SK-N-SH (cell line): Measurements from ENCODE around the gene LEFTY1. TPM values are rescaled to one million over a fixed set of nuclear protein-coding genes. Genes with fewer than 3 reads are reported as not detected.

Experiments
- CTCF ChIA-PET: fragments of 300-600, 350-600 bp; formaldehyde crosslinking; extraction: SDS; loops from one replicate; lab custom pipeline; 2021; lab: Yijun Ruan, JAX
- POLR2A ChIA-PET: fragments of 350-600 bp; sonication (Branson Sonifier 250); formaldehyde crosslinking; extraction: SDS; loops from one replicate; lab custom pipeline; 2020; ENCODE audit warnings: antibody characterized with exemption, inconsistent platforms; lab: Yijun Ruan, JAX
- DNase-seq: peaks from one replicate; pipeline ENCODE4 v3.0.0; 2012
- H2AFZ ChIP-seq: fragments of 200-600 bp; sonication (generic); 2 replicates; pipeline ENCODE4 v1.8.1; 2016; ENCODE audit warnings: antibody characterized with exemption, mild to moderate bottlenecking, low read depth
- H3F3A ChIP-seq: fragments of 200-600 bp; sonication (generic); replicated peaks from 2 replicates; pipeline ENCODE3; 2016; ENCODE audit warnings: antibody characterized with exemption, mild to moderate bottlenecking; ENCODE audit not compliant: insufficient read depth
- H3K27ac ChIP-seq, 2 experiments: fragments of 200-500 bp in 1 of 2; fragments of 200-600 bp in 1 of 2; sonication (Bioruptor generic) in 1 of 2; sonication (generic), shearing (Covaris generic) in 1 of 2; 2 replicates each; pipeline versions ENCODE4 v1.5.1 to v1.6.1; 2014 to 2016; ENCODE audit warnings: low read depth in 2 of 2, inconsistent platforms in 1 of 2, low read length in 1 of 2, mild to moderate bottlenecking in 1 of 2, mixed read lengths in 1 of 2
- H3K27me3 ChIP-seq: fragments of 200-600 bp; sonication (generic), shearing (Covaris generic); 2 replicates; pipeline ENCODE4 v1.6.1; 2016; ENCODE audit warnings: mixed run types; ENCODE audit not compliant: insufficient read depth
- H3K36me3 ChIP-seq, 2 experiments: fragments of 200-500 bp in 1 of 2; fragments of 200-600 bp in 1 of 2; sonication (Bioruptor generic) in 1 of 2; sonication (generic) in 1 of 2; replicated peaks in 1 of 2; 2 replicates each; pipeline versions ENCODE3 to v1.5.1; 2014 to 2016; ENCODE audit warnings: low read length in 1 of 2, mild to moderate bottlenecking in 1 of 2; ENCODE audit not compliant: insufficient read depth in 2 of 2, control insufficient read depth in 1 of 2
- H3K4me1 ChIP-seq, 2 experiments: fragments of 200-500 bp in 1 of 2; fragments of 200-600 bp in 1 of 2; sonication (Bioruptor generic) in 1 of 2; sonication (generic), shearing (Covaris generic) in 1 of 2; 2 replicates each; pipeline versions ENCODE4 v1.5.1 to v1.6.1; 2014 to 2016; ENCODE audit warnings: low read depth in 1 of 2, low read length in 1 of 2, mixed run types in 1 of 2; ENCODE audit not compliant: insufficient read depth in 2 of 2, control insufficient read depth in 1 of 2
- H3K4me2 ChIP-seq: fragments of 200-600 bp; sonication (generic), shearing (Covaris generic); 2 replicates; pipeline ENCODE4 v1.6.1; 2017; ENCODE audit warnings: mixed run types
- H3K4me3 ChIP-seq, 2 experiments: fragments of 200-500 bp in 1 of 2; fragments of 200-600 bp in 1 of 2; sonication (Bioruptor generic) in 1 of 2; sonication (generic), shearing (Covaris generic) in 1 of 2; 2 replicates each; pipeline versions ENCODE4 v1.5.1 to v1.8.1; 2014 to 2016; ENCODE audit warnings: low read depth in 2 of 2, inconsistent platforms in 1 of 2, low read length in 1 of 2, mild to moderate bottlenecking in 1 of 2, mixed read lengths in 1 of 2, moderate library complexity in 1 of 2
- H3K79me2 ChIP-seq: fragments of 200-600 bp; sonication (generic); 2 replicates; pipeline ENCODE4 v1.8.1; 2017; ENCODE audit warnings: mild to moderate bottlenecking; ENCODE audit not compliant: insufficient read depth
- H3K9ac ChIP-seq: fragments of 200-600 bp; sonication (generic); 2 replicates; pipeline ENCODE4 v1.6.1; 2017; ENCODE audit warnings: mixed run types
- H3K9me2 ChIP-seq: fragments of 200-600 bp; sonication (generic); 2 replicates; pipeline ENCODE4 v1.6.1; 2017; ENCODE audit warnings: mixed run types
- H3K9me3 ChIP-seq: fragments of 200-600 bp; sonication (generic); 2 replicates; pipeline ENCODE4 v1.6.1; 2017; ENCODE audit warnings: mixed run types, mild to moderate bottlenecking, moderate library complexity
- H4K20me1 ChIP-seq: fragments of 200-600 bp; sonication (generic); 2 replicates; pipeline ENCODE4 v1.6.1; 2017; ENCODE audit warnings: mild to moderate bottlenecking, mixed run types; ENCODE audit not compliant: insufficient read depth
- EP300 ChIP-seq, 2 experiments: IDR thresholded peaks; 2 replicates each; pipeline versions ENCODE4 v1.4.0 to v1.6.1; 2012; ENCODE audit warnings: borderline replicate concordance in 1 of 2, low read depth in 1 of 2, low read length in 1 of 2
- FOSL2 ChIP-seq: IDR thresholded peaks from 2 replicates; pipeline ENCODE4 v1.4.0; 2012; ENCODE audit warnings: low read depth, mild to moderate bottlenecking, moderate library complexity, borderline replicate concordance
- FOXM1 ChIP-seq: IDR thresholded peaks from 2 replicates; pipeline ENCODE4 v1.4.0; 2012; ENCODE audit warnings: low read depth, mild to moderate bottlenecking
- GABPA ChIP-seq: IDR thresholded peaks from 2 replicates; pipeline ENCODE4 v1.4.0; 2012; ENCODE audit warnings: low read depth, mild to moderate bottlenecking
- GATA2 ChIP-seq: sonication (generic); formaldehyde crosslinking; IDR thresholded peaks from 2 replicates; pipeline ENCODE4 v1.5.0; 2020; ENCODE audit warnings: mild to moderate bottlenecking, missing genetic modification reagents
- MXI1 ChIP-seq: IDR thresholded peaks from 2 replicates; pipeline ENCODE4 v1.6.1; 2012; ENCODE audit warnings: mild to moderate bottlenecking, low read depth, low read length, improper control_type of control experiment
- NRF1 ChIP-seq: IDR thresholded peaks from 2 replicates; pipeline ENCODE4 v1.6.1; 2012; ENCODE audit warnings: low read depth, mild to moderate bottlenecking, low read length
- POLR2AphosphoS5 ChIP-seq: IDR thresholded peaks from 2 replicates; pipeline ENCODE4 v1.6.1; 2012; ENCODE audit warnings: low read depth, low read length
- RAD21 ChIP-seq: IDR thresholded peaks from 2 replicates; pipeline ENCODE4 v1.6.1; 2012; ENCODE audit warnings: mild to moderate bottlenecking, low read length
- RCOR1 ChIP-seq: fragments of 150-350 bp; IDR thresholded peaks from 2 replicates; pipeline ENCODE4 v1.6.1; 2017; ENCODE audit warnings: antibody characterized with exemption, low read length
- RXRA ChIP-seq: IDR thresholded peaks from 2 replicates; pipeline ENCODE4 v1.4.0; 2012; ENCODE audit warnings: low read depth, mild to moderate bottlenecking, borderline replicate concordance
- SMC3 ChIP-seq: IDR thresholded peaks from 2 replicates; pipeline ENCODE4 v1.6.1; 2012; ENCODE audit warnings: low read depth, low read length, improper control_type of control experiment
- WGBS: methylation state at CpG from one replicate; pipeline ENCODE4 v1.1.6; 2017; ENCODE audit warnings: low lambda C conversion rate; 5-methylcytosine and 5-hydroxymethylcytosine counted together
- polyA plus RNA-seq, 3 experiments: library from polyadenylated mRNA; depleted of rRNA; stranded (reverse); fragments of >200 nt; gene quantifications; 2 replicates each; pipeline ENCODE4 v1.2.3, GENCODE V29; 2012
- TF ChIP-seq, protein P1 (sequence below): IDR thresholded peaks from 2 replicates; pipeline ENCODE4 v1.4.0; 2012; ENCODE audit warnings: low read depth, borderline replicate concordance
- TF ChIP-seq, protein P2 (sequence below): IDR thresholded peaks from 2 replicates; pipeline ENCODE4 v1.4.0; 2012; ENCODE audit warnings: low read depth

Gene LEFTY1
- polyA plus RNA-seq, 1 of the 3 experiments (the other 2 are of a cell fraction) = 0.07 TPM

DNA sequence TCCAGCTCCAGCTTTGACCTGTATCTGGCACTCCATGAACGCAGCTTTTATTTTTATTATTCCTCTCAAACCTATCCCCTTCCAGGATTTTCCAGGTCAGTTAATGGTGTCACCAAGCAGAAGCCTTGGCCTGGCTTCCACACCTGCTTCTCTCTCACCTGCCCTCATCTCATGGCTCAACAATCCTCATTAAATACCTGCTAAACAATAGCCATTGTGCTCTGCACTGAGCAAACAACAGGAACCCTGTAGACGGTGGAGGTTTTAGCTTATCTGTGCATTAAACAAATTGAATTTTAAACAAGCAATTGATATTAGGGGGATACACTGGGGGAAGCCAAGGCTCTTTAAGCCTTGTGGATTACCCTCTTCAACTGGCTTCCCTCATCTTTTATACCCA lies 19.8 kb upstream of the LEFTY1 start:
- WGBS = 74% methylated on average over 2 of the region's 2 CpGs
- Histone ChIP-seq H3K9me2 (no peaks in the 10 kb centered on the region), H3K4me1 (peaks cover 0 to 4% of the 10 kb centered on the region in 2 experiments; a peak in 1 of 4 replicates), H3K9ac (no peak overlapping the region), H3F3A (no peaks in the 10 kb centered on the region)
- TF ChIP-seq NRF1 (no peak), RXRA (no peak), RAD21 (no peak), SMC3 (no peak), RCOR1 (no peak), EP300 (IDR thresholded peaks at IDR 0.05; ENCODE audit: borderline replicate concordance in 1 of 2, low read depth in 1 of 2, low read length in 1 of 2) (no peak), FOXM1 (no peak), POLR2AphosphoS5 (no peak), GABPA (no peak)
- TF ChIP-seq, protein P1, sequence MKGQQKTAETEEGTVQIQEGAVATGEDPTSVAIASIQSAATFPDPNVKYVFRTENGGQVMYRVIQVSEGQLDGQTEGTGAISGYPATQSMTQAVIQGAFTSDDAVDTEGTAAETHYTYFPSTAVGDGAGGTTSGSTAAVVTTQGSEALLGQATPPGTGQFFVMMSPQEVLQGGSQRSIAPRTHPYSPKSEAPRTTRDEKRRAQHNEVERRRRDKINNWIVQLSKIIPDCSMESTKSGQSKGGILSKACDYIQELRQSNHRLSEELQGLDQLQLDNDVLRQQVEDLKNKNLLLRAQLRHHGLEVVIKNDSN = no peak
- TF ChIP-seq, all 33 proteins: peak for 0
- no peak overlapping the region for H2AFZ ChIP-seq
- H3K4me3 ChIP-seq = no peak overlapping the region
- no peak overlapping the region for H3K27ac ChIP-seq
- H3K9me3 ChIP-seq = no peaks in the 10 kb centered on the region
- H4K20me1 ChIP-seq = no peaks in the 10 kb centered on the region
- no peak overlapping the region for H3K4me2 ChIP-seq
- no peaks in the 10 kb centered on the region for H3K27me3 ChIP-seq
- CTCF ChIA-PET = interaction anchor here (1.3 to 1.7 kb wide), 2 partner anchors 15 to 434 kb away, joined by 3 to 4 read pairs; partner anchors contain the start of gene PYCR2
- no peak for DNase-seq
- H3K79me2 ChIP-seq = no peaks in the 10 kb centered on the region
- H3K36me3 ChIP-seq = peaks cover 0 to 4% of the 10 kb centered on the region in 2 experiments
- POLR2A ChIA-PET = no interaction called here

DNA sequence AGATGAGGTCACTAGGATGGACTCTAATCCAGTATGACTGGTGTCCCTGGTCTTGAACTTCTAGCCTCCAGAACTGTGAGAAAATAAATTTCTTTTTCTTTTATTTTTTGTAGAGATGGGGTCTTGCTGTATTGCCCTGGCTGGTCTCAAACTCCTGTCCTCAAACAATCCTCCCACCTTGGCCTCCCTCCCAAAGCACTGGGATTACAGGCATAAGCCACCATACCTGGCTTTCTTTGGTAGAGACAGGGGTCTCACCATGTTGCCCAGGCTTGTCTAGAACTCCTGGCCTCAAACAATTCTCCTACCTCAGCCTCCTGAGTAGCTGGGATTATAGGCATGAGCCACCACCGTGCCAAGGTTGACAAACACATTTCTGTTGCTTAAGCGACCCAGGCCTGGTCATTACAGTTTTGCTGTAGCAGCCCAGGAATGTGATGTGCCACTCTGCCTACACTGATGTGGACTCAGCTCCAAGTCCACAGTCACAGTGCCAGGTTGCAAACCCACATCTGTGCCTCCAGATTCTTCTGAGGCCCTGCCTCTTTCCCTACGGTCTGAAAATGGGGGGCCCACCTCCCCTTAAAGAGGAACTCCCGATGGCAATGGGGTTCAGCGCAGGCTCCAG lies 19.2 kb upstream of the LEFTY1 start:
- DNase-seq = no peak
- no peaks in the 10 kb centered on the region for H3K9me3 ChIP-seq
- WGBS = 79% methylated on average over 5 of the region's 5 CpGs
- no peak overlapping the region for H3K4me3 ChIP-seq
- peaks cover 0 to 4% of the 10 kb centered on the region in 2 experiments for H3K36me3 ChIP-seq
- no peaks in the 10 kb centered on the region for H3K79me2 ChIP-seq
- TF ChIP-seq, protein P2, sequence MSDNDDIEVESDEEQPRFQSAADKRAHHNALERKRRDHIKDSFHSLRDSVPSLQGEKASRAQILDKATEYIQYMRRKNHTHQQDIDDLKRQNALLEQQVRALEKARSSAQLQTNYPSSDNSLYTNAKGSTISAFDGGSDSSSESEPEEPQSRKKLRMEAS = no peak
- no peak for TF ChIP-seq GATA2 (CRISPR knock-in tag)
- no peak for TF ChIP-seq RXRA
- no peak for TF ChIP-seq MXI1
- TF ChIP-seq FOSL2 = no peak
- peaks cover 0 to 4% of the 10 kb centered on the region in 2 experiments; a peak in 1 of 4 replicates for H3K4me1 ChIP-seq
- H3K9me2 ChIP-seq = no peaks in the 10 kb centered on the region
- no peaks in the 10 kb centered on the region for H4K20me1 ChIP-seq
- no peak overlapping the region for H3K9ac ChIP-seq
- no peak overlapping the region for H3K27ac ChIP-seq
- no peak overlapping the region for H2AFZ ChIP-seq
- H3F3A ChIP-seq = no peaks in the 10 kb centered on the region
- H3K27me3 ChIP-seq = no peaks in the 10 kb centered on the region
- H3K4me2 ChIP-seq = no peak overlapping the region
- CTCF ChIA-PET = interaction anchor here (1.1 to 1.7 kb wide), 3 partner anchors 16 to 434 kb away, joined by 3 to 4 read pairs (median 3); partner anchors contain the start of gene PYCR2
- POLR2A ChIA-PET = no interaction called here
